Stimulated activated CD4-positive, alpha-beta T cell treated with anti-CD3 and anti-CD28 coated beads, Interleukin-4, amount 100 ng/mL, for 24 hours (primary cell): ENCODE results near the gene PRR7.

Experiments
- DNase-seq: peaks from one replicate; pipeline ENCODE4 v3.0.0-alpha.2; 2020

PRR7 gene

GRCh38 chr5:177501874-177502678 lies 55.5 kb downstream of the PRR7 start:
- no peak for DNase-seq

- no peak for DNase-seq
These were observed 56.3 kb downstream of the PRR7 start for GRCh38 chr5:177502886-177503285.

GRCh38 chr5:177503351-177504085 lies 56.9 kb downstream of the PRR7 start:
- no peak for DNase-seq

GRCh38 chr5:177504086-177505056 lies 57.8 kb downstream of the PRR7 start:
- no peak for DNase-seq

GRCh38 chr5:177505075-177505474 lies 58.5 kb downstream of the PRR7 start:
- DNase-seq: no peak
